ENCODE results near the gene GLE1.

The GLE1 gene

GRCh38 chr9:128528445-128529160, 24.1 kb downstream of the GLE1 start:
- Histone ChIP-seq H2BK120ac (ENCODE audit: insufficient read depth, low read length, poor library complexity) (no peak overlapping the region), H2BK5ac (ENCODE audit: low read depth, low read length, poor library complexity) (no peak overlapping the region), H3K9ac (ENCODE audit: low read length) (no peak overlapping the region), H2AK5ac (ENCODE audit: low read length) (no peak overlapping the region), H3K4me3 (ENCODE audit: low read depth, low read length) (no peak overlapping the region), H3K14ac (ENCODE audit: low read length) (no peak overlapping the region), H4K91ac (ENCODE audit: low read depth, low read length) (no peak overlapping the region), H3K36me3 (ENCODE audit: control insufficient read depth in 1 of 2, insufficient read depth in 2 of 2, low read length in 2 of 2) (peaks cover 35% of the 10 kb centered on the region in 2 experiments), H3K18ac (ENCODE audit: low read length) (no peak overlapping the region), H3K27ac (ENCODE audit: low read depth, low read length) (no peak overlapping the region), H3K4ac (ENCODE audit: low read depth, low read length) (no peak overlapping the region), H4K8ac (ENCODE audit: low read depth, low read length) (no peak overlapping the region), H2AFZ (ENCODE audit: insufficient read depth, low read length, poor library complexity) (no peak overlapping the region), H3K23ac (ENCODE audit: low read length) (no peak overlapping the region), H2BK12ac (ENCODE audit: low read length) (no peak overlapping the region), H4K12ac (ENCODE audit: low read depth, low read length) (no peak overlapping the region), H3K4me1 (ENCODE audit: control insufficient read depth in 1 of 2, insufficient read depth in 2 of 2, low read length in 2 of 2) (no peaks in the 10 kb centered on the region), H3K4me2 (ENCODE audit: low read length) (no peak overlapping the region), H3K79me2 (ENCODE audit: control insufficient read depth, insufficient read depth, low read length, poor library complexity) (no peaks in the 10 kb centered on the region), H3K9me3 (ENCODE audit: insufficient read depth, low read depth, low read length) (no peaks in the 10 kb centered on the region), H3K79me1 (ENCODE audit: low read length) (no peaks in the 10 kb centered on the region), H3K27me3 (ENCODE audit: insufficient read depth, low read length) (no peaks in the 10 kb centered on the region)
- no CpG with 5 or more reads among the region's 15 CpGs for WGBS (ENCODE audit: extremely low coverage, insufficient coverage, insufficient read length)
- DNase-seq: no peak

DNA sequence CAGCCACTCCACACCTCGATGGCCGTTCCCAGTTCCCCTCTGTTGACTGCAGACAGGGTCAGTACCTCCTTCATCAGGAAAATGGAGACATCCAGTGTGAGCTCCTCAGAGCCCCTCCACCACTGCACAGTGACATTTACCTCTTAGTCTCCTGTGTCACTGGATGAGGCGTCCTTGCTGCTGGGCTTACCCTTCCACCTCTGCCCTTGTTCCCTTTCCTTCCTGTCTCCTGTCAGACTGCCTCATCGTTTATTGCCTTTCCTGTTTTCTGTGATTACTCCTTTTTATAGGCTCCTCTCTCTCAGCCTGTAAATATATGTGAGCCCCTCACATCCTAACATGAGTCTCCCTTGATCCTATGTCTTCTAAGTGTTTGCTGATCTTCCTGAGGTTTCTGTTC, 24.7 kb downstream of the GLE1 start:
- Histone ChIP-seq H2BK12ac (ENCODE audit: low read length) (no peak overlapping the region), H3K4me3 (ENCODE audit: low read depth, low read length) (no peak overlapping the region), H3K18ac (ENCODE audit: low read length) (no peak overlapping the region), H3K9ac (ENCODE audit: low read length) (no peak overlapping the region), H3K27me3 (ENCODE audit: insufficient read depth, low read length) (no peaks in the 10 kb centered on the region), H3K79me2 (ENCODE audit: control insufficient read depth, insufficient read depth, low read length, poor library complexity) (no peaks in the 10 kb centered on the region), H3K9me3 (ENCODE audit: insufficient read depth, low read depth, low read length) (no peaks in the 10 kb centered on the region), H3K23ac (ENCODE audit: low read length) (no peak overlapping the region), H3K27ac (ENCODE audit: low read depth, low read length) (no peak overlapping the region), H3K4ac (ENCODE audit: low read depth, low read length) (no peak overlapping the region), H3K4me1 (ENCODE audit: control insufficient read depth in 1 of 2, insufficient read depth in 2 of 2, low read length in 2 of 2) (no peaks in the 10 kb centered on the region), H4K91ac (ENCODE audit: low read depth, low read length) (no peak overlapping the region), H2AFZ (ENCODE audit: insufficient read depth, low read length, poor library complexity) (no peak overlapping the region), H4K8ac (ENCODE audit: low read depth, low read length) (no peak overlapping the region), H4K12ac (ENCODE audit: low read depth, low read length) (no peak overlapping the region), H3K14ac (ENCODE audit: low read length) (no peak overlapping the region), H2AK5ac (ENCODE audit: low read length) (no peak overlapping the region), H3K36me3 (ENCODE audit: control insufficient read depth in 1 of 2, insufficient read depth in 2 of 2, low read length in 2 of 2) (peaks cover 37 to 38% of the 10 kb centered on the region in 2 experiments), H3K4me2 (ENCODE audit: low read length) (no peak overlapping the region), H2BK5ac (ENCODE audit: low read depth, low read length, poor library complexity) (no peak overlapping the region), H3K79me1 (ENCODE audit: low read length) (no peaks in the 10 kb centered on the region), H2BK120ac (ENCODE audit: insufficient read depth, low read length, poor library complexity) (no peak overlapping the region)
- DNase-seq: no peak
- no CpG with 5 or more reads among the region's 4 CpGs for WGBS (ENCODE audit: extremely low coverage, insufficient coverage, insufficient read length)

- Histone ChIP-seq H3K79me2 (ENCODE audit: control insufficient read depth, insufficient read depth, low read length, poor library complexity) (no peaks in the 10 kb centered on the region), H3K27me3 (ENCODE audit: insufficient read depth, low read length) (no peaks in the 10 kb centered on the region), H3K79me1 (ENCODE audit: low read length) (no peaks in the 10 kb centered on the region), H2AK5ac (ENCODE audit: low read length) (no peak overlapping the region), H3K18ac (ENCODE audit: low read length) (no peak overlapping the region), H2BK12ac (ENCODE audit: low read length) (no peak overlapping the region), H2AFZ (ENCODE audit: insufficient read depth, low read length, poor library complexity) (no peak overlapping the region), H3K27ac (ENCODE audit: low read depth, low read length) (no peak overlapping the region), H3K4ac (ENCODE audit: low read depth, low read length) (no peak overlapping the region), H2BK5ac (ENCODE audit: low read depth, low read length, poor library complexity) (no peak overlapping the region), H3K4me3 (ENCODE audit: low read depth, low read length) (no peak overlapping the region), H2BK120ac (ENCODE audit: insufficient read depth, low read length, poor library complexity) (no peak overlapping the region), H3K4me1 (ENCODE audit: control insufficient read depth in 1 of 2, insufficient read depth in 2 of 2, low read length in 2 of 2) (no peaks in the 10 kb centered on the region), H4K91ac (ENCODE audit: low read depth, low read length) (no peak overlapping the region), H3K9me3 (ENCODE audit: insufficient read depth, low read depth, low read length) (no peaks in the 10 kb centered on the region), H4K12ac (ENCODE audit: low read depth, low read length) (no peak overlapping the region), H3K23ac (ENCODE audit: low read length) (no peak overlapping the region), H3K14ac (ENCODE audit: low read length) (no peak overlapping the region), H3K36me3 (ENCODE audit: control insufficient read depth in 1 of 2, insufficient read depth in 2 of 2, low read length in 2 of 2) (peaks cover 23 to 31% of the 10 kb centered on the region in 2 experiments), H4K8ac (ENCODE audit: low read depth, low read length) (no peak overlapping the region), H3K9ac (ENCODE audit: low read length) (no peak overlapping the region), H3K4me2 (ENCODE audit: low read length) (no peak overlapping the region)
- DNase-seq: no peak
- no CpG with 5 or more reads among the region's 4 CpGs for WGBS (ENCODE audit: extremely low coverage, insufficient coverage, insufficient read length)
Measured at GRCh38 chr9:128532581-128532980, 28.1 kb downstream of the GLE1 start.

DNA sequence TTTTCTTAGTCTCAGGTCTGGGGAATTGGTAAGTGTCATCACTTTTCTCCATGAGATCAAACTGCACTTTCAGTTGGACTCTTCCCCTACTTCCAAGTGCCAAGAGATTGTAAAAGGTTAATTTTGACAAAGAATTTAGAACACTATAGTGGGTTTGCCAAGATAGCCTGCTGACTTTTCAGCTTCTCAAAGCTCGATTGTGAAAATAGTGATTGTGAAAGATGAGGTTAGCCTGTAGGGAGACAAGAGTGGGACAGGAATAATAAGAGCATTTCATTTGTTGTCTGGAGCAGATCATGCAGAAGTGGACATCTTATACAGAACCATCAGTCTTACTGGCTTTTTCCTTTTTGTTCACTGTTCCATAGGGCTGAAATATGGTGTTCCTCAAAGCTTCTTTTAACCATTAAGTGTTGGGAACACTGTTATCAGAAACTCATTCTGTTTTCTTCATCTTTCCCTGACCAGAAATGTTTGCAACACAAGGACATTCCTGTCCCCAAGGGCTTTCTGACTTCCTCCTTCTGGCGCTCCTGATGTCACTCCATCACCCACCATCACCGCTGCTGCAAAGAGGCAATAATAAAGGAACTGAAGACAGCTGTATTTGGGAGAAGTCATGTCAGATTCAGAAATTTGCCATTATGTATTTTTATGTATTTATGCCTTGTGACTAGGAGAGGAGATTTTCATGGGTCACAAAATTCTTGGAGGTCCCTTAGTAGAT, 36.3 kb downstream of the GLE1 start:
- Histone ChIP-seq H4K91ac (ENCODE audit: low read depth, low read length) (no peak overlapping the region), H4K12ac (ENCODE audit: low read depth, low read length) (no peak overlapping the region), H3K18ac (ENCODE audit: low read length) (no peak overlapping the region), H4K8ac (ENCODE audit: low read depth, low read length) (no peak overlapping the region), H3K4me2 (ENCODE audit: low read length) (no peak overlapping the region), H3K4ac (ENCODE audit: low read depth, low read length) (no peak overlapping the region), H3K4me1 (ENCODE audit: control insufficient read depth in 1 of 2, insufficient read depth in 2 of 2, low read length in 2 of 2) (no peaks in the 10 kb centered on the region), H3K14ac (ENCODE audit: low read length) (no peak overlapping the region), H2BK120ac (ENCODE audit: insufficient read depth, low read length, poor library complexity) (no peak overlapping the region), H3K27ac (ENCODE audit: low read depth, low read length) (no peak overlapping the region), H2BK5ac (ENCODE audit: low read depth, low read length, poor library complexity) (no peak overlapping the region), H3K9me3 (ENCODE audit: insufficient read depth, low read depth, low read length) (peaks cover 1% of the 10 kb centered on the region), H2AFZ (ENCODE audit: insufficient read depth, low read length, poor library complexity) (no peak overlapping the region), H3K79me1 (ENCODE audit: low read length) (no peaks in the 10 kb centered on the region), H3K9ac (ENCODE audit: low read length) (no peak overlapping the region), H2BK12ac (ENCODE audit: low read length) (no peak overlapping the region), H3K27me3 (ENCODE audit: insufficient read depth, low read length) (no peaks in the 10 kb centered on the region), H2AK5ac (ENCODE audit: low read length) (no peak overlapping the region), H3K36me3 (ENCODE audit: control insufficient read depth in 1 of 2, insufficient read depth in 2 of 2, low read length in 2 of 2) (peaks cover 23 to 26% of the 10 kb centered on the region in 2 experiments), H3K4me3 (ENCODE audit: low read depth, low read length) (no peak overlapping the region), H3K79me2 (ENCODE audit: control insufficient read depth, insufficient read depth, low read length, poor library complexity) (no peaks in the 10 kb centered on the region), H3K23ac (ENCODE audit: low read length) (no peak overlapping the region)
- DNase-seq: no peak
- WGBS (ENCODE audit: extremely low coverage, insufficient coverage, insufficient read length): no CpG with 5 or more reads among the region's 3 CpGs
